HG02623 (cell line): Measurements from ENCODE around the gene PIPOX.
"Not testable (repeated sequence)": the region's sequence is repeated elsewhere in the genome, so short reads cannot be mapped to it uniquely, and the experiment has no call there.

ENCODE experiments used
- ATAC-seq: cut with Tn5 transposase; IDR thresholded peaks from one replicate; pipeline ENCODE4 v1.9.1; 2021; ENCODE audit warnings: moderate library complexity; ENCODE audit not compliant: unreplicated experiment

Gene PIPOX

DNA sequence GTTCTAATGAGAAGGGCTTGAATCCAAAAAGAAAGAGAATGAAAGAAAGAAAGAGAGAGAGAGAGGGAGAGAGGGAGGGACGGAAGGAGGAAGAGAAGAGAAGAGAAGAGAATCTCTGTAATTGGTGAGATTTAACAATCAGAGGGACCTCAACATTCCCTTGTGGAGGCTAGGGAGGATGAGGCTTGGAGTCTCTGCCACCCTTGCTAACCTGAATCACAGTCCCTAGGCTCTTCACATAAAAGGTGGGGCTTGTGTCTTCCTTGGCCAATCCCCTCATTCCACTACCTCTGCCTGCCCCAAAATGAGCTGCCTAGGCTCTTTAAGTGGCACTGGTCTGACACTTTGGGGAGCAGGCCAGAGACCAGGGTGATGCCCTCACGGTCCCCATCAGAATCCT, 30.1 kb downstream of the PIPOX start:
- ATAC-seq, result no peak

DNA sequence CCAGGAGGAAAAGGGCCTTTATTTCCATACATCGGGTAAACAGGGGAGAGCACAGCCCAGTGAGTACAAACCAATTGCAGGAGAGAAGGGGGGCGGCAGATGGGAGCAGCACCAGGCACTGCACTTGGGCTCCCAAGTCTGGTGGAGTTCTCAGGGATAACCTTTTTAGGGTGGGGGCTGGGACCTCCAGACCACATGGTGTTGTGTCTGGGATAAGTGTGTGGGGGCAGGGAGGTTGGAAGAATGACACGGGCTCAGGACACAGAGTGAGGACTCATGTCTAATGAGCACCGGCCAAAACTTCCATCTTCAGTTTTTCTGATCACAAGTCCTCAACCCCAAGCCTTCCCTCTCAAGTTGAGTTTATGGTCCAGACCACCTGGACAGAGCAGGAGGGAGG, 30.6 kb downstream of the PIPOX start:
- no peak for ATAC-seq

DNA sequence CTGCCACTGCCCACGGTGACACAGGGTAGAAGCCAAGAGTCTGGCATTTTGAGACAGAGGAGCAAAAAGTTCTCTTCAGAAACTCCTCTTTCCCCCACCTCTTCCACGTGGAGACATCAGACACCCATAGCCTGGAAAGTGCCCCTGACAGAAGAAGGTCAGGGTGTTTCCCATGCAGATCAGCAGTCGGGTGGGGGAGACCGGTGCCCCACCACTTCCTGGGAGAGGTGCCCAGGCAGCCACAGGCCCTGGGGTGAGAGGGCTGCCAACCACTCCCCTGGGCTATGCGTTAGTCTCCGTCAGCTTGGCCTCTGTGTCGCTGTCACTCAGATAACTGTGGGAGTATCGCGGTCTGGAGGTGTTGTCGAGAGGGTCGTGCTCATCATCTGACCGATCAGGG, 31.5 kb downstream of the PIPOX start:
- ATAC-seq, result no peak

DNA sequence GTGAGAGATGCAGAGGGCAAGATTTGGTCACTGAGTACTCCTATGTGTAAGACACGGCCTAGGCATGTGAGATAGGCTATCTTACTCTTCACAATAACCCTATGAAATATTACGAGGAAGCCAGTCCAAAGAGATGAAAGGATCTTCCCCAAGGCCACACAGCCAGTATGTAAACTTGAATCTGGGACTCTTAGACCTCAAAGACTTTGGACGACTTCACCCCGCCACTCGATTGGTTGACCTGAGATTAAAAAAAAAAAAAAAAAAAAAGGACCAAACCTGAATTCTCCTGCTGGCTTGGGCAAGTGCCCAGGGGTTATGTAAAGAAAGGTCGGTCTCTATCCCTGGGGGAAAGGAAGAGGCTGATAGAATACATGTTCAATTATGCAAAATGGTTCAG, 33.1 kb downstream of the PIPOX start:
- no peak for ATAC-seq

DNA sequence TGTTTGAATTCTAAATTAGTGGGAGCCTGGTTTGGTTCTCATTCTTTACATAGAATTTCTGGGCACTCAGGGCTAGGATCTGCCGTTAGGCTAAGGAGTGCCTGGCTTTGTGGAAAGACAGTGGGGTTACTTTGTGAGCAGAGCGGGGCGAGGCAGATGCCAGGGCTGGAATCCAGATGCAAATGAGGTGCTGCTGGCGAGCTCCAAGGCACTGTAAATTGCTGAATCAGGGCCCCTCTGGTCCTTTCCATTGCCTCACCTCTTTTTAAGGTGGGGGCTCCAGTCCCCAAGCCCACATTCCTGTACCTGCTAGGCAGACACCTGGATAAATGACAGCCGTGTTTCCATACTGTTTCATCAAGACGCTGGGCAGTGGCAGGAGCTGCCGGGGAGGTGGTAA, 33.8 kb downstream of the PIPOX start:
- no peak for ATAC-seq

DNA sequence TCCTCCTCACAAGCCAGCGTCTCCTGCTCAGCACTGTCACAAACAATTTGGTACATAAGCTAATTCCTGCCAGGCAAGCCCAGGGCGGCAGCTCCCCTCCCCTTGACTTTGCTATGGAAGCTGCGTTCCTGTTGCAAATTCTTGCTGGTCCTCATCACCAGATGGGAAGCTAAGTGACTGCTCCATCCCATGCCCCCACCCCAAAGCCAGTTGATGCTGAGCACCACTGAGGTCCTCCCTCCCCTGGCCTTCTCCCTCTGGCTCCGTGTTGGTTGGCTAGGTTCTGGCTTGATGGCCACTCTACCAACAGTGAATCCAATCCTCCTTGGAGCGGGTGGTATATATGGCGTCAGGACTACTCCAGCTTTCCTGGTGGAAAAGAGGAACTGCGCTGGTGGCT, 34.4 kb downstream of the PIPOX start:
- ATAC-seq, result no peak

DNA sequence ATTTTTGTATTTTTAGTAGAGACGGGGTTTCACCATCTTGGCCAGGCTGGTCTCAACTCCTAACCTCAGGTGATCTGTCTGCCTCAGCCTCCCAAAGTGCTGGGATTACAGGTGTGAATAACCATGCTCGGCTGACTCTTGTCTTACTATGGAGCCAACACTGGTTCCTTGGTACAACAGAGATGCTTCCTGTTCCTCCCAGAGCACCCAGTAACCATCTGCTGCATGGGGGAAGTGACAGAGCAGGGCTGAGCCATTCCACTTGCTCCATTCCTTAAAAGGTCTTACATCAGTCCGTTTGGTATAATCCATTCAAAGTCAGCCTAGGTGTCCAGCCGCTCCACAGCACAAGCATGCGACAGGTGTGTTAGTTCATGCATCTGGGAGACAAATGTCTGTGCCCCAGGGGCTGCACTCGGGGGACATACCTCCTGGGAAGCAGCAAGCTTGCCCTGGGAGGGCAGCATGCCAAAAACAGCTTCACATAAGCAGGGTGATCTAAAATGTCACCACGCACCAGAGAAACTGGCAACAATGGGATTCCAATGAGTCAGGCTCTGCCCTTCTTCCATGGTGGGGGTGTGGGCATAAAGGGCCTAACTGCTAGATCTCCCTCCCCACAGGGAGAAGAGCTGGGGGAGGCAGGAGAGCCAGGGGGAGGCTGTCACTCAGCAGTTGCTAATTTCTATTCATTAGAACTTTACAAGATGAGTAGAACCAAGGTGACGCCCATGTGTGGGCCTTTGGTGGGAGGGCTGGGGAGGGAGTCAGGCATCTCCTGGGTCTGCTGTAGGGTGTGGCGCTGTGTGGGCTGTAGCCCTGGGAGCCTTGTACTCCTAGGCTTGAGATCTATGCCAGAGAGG, 35.5 kb downstream of the PIPOX start:
- ATAC-seq, result no peak

DNA sequence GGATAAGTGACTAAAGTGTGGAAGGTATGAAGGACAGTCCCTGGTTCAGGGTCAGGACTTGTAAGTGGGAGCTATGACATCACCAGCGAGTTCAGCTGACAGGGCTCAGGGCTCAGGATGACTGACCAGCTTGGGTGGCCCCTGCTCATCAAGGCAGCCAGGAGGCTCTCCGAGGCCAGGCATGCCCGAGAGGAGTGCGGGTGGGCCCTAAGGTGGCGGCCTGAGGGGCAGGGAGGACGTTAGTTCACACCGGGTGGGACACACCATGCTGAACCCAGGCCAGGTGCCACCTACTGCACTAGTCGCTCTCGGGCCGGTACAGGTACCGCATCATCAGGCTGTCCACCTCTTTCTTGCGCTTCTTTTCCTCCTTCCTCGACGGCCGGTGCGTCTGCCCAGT, 36.5 kb downstream of the PIPOX start:
- ATAC-seq, result no peak

DNA sequence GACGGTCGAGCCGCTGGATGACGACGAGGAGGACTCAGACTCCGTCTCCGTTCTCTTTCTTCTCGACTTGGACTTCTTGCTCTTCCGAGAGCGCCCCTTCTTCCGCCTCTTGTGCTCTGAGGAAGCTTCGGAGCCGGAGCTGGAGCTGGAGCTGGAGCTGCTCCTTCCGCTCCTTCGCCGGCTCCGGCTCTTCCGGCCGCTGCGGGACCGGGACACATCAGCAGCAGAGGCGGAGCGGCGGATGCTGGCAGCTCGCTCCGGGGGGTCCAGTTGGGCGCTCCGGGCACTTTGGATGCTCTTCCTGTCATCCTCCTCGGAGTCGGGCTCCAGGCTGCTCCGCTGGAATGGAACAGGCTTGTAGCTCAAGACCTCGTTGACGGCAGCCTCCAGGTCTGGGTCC, 36.9 kb downstream of the PIPOX start:
- no peak for ATAC-seq

DNA sequence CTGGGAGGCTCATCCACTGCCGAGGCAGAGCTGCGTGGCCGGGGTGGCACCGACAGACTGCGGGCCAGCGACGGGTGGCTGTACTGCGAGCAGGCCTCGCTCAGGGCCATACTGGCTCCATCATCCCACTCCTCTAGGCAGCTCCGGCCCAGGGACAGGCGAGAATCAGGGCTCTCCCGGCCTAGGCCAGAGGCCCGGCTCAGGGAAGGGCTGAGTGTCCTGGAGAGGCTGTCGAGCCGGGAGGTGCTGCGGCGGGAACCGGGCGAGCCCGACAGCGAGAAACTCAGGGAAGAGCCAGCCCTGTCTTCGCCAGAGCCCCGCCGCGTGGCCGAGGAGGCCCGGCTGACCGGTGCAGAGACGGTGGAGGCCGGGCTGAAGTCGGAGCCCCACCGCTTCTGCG, 37.4 kb downstream of the PIPOX start:
- no peak for ATAC-seq

DNA sequence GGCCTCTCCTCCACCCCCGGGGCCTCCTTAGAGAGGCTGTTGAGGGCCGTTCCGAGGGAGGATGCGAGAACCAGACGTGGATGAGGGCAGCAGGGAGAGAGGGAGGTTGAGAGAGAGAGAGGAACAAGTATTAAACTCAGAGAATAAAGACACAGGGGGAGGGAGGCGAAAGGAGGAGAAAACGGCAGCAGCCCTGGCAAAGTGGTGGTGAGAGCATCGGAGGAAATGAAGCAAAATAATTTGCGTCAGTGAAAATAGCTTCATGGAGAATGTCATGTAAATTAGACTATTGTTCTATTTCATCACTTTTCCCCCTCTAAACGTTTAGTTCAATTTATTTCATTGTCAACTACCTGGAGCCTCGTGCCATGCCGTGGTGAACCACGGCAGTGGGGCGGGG, 38.0 kb downstream of the PIPOX start:
- ATAC-seq, result no peak

DNA sequence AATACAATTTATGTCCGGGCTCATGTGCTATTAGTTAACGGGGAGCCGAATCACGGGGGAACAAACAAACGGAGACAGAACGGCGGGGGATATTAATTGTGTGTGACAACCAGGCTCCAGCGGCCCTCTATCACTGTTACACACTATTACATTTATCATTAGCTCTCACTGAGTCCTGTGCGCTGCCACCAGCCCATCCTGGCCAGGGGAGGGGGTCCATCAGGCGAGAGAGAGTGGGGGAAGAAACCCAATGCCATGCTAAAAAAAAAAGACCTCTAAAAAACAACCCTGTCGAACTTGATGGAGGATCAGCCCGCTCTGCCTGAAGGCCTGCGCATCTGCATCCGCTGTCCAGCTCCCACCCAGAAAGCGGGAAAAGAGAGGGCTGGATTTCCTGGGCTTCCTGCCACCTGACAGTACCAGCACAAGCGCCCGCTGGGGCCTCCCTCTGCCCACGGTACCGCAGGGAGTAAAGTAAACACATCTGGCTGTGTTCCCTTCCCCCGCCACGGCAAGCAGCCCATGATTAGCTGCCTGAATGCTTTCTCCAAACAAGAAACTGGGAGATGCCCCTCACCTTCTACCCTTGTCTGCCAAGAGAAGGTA, 41.7 kb downstream of the PIPOX start:
- ATAC-seq, result no peak

DNA sequence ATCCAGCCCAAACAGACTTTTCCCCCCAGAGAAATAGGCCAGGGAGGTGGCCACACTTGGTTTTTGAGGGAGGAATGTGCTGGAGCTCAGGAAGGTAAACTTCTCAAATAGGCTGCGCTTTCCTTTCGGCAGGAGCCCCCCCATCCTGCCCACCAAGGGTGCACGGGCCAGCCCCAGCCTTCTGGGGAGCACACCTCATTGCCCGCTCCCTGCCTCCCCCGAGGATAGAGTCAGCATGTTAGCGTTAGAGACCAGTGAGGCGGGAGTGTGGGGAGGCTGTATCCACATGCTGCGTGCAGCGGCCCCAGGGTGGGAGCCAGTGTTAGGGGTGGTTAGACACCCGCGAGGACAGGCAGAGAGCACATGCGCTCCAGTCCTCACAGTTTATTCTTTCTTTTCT, 42.3 kb downstream of the PIPOX start:
- ATAC-seq, result no peak

DNA sequence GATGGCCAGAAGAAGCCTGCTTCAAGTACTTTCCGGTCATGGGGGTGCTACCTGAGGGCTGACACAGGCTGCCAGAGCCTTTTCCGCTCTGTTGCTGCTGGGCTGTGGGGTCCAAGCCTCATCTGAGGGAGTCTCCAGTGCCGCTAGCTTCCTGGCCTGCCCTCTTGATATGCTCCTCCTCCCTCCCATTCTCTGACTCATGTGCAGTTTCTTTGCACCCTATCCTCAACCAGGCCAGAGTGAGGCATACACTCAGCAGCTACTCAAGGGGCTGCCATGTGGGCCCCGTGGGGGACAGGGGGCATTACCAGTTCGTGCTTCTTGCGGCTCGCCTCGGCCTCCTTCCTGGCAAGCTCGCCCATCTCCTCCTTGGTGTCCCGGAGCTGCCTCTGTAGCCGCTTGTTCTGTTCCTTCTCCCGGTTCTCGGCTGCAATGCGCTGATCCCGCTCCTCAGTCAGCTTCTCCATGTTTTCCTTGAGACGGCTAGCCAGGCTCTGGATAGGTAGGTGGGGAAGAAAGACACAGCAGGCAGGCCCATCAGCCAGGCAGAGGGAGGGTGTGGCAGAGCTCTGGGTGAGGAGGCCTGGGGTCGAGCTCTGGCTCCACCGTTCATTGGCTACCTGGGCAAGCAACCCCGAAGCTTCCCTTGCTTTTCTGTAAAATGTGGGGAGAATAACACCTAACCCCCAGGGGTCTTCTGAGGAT, 43.8 kb downstream of the PIPOX start:
- ATAC-seq, result no peak

DNA sequence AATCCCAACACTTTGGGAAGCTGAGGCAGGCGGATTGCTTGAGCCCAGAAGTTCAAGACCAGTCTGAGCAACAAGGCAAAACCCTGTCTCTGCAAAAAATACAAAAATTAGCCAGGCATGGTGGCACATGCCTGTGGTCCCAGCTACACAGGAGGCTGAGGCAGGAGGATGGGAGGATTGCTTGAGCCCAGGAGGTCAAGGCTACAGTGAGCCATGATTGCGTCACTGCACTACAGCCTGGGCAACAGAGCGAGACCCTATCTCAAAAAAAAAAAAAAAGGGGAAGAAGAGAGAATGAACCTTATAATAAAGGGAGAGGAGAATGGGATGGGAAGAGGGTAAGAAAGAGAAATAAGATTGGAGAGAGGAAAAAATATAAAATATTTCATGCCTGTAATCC, 45.8 kb downstream of the PIPOX start:
- ATAC-seq, result not testable (repeated sequence)

DNA sequence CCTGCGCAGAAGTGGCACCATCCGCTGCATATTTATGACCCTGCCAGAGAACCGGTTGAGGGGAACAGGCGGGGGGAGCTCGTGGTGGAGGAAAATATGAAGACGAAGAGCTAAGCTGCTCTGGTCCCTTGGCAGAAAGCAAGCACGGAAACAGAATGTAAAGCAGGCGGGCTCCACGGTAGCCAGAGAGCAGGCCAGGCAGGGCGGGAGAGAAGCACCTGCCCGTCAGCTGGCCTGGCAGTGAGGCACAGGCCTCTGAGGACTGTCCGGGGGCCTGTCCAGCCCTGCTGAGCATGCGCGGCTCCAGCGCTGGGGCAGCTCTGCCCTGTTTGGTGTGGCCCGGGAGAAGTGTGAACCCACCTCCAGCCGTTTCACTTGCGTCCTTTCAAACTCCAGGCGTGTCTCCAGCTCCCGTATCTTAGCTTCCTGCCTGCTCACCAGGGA, 46.7 kb downstream of the PIPOX start:
- ATAC-seq, result no peak

DNA sequence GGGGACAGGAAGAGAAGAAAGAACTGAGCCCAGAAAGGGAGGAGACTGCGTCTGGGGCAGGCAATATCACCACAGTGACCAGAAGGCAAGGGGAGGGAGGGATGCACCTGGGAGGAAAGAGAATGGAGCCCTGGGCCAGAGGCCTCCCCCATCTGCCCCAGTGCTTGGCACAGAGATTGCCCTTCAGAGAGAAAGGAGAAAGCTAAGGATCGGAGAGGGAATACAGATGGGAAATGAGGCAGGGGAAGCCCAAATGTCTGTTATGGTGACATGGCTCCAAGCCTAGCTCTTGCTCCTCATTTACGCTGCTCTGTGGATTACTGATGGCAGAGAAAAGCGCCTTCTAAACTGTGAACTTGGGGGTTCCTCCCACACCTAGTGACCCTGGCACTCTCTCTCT, 47.2 kb downstream of the PIPOX start:
- ATAC-seq, result no peak

DNA sequence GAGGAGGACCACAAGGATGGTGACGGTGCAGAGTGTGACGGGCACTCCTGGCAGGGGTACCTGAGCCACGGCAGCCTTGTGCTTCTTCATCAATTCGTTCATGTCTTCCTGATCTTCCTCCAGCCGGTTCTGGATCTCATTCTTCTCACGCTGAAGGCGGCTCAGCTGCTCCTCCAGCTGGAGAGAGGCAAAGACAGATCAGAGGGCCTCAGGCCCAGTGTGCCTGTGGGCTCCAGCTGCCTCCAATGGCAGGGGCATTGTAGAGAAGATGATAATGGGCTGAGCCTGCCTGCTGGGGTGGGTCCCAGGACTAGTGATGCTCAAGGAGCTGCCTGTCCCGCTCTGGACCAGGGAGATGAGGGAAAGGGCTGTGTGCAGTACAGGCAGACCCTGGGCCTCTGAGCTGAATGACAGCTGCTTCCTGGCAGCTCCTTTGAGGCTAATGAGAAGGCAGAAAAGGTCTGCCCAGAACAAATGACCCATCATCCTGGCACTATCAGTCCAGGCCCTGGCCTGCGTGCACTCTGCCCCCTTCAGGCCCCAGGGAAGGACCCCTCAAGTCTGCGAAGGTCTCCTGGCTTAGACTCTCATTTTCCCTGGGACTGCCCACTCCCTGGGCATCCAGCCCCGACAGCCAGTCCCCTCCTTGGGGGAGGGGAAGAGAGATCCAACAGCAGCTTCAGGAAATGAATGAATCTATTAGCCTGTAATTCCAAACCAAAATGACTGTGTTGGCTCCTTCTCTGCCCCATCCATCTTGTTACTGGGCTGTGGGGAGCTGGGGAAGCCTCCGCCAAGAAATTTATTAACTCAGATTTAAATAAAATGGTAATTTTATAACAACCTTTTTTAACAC, 48.0 kb downstream of the PIPOX start:
- no peak for ATAC-seq

DNA sequence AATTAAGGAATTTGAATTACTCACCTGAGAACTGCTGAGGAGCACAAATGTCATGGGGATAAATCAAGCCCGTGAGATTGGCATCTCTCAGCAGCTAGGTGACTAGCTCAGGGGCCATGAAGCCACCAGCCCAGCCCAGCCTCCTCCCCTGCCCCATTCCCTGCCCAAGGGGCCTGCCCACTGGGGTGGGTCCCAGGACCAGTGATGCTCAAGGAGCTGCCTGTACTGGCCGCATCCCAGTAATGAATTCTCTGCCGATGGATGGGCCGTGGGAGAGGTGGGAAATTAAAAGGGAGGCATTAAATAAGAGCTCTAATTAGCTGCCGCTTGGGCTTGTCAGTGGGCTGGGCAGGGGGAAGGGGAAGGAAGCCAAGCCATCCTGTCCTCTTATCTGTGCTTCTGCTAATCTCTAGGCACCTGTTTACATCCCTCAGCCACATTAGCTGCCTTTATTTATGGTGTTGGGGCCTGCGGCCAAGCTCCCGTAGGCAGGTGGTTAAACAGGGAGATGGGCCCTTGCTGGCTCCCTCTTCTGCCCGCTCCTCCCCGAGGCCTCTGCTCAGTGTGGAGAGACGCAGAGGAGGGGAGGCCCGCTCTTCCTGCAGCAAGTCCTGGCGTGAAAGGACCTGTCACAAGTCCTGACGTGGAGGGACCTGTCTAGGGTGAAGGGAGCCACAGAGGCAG, 48.8 kb downstream of the PIPOX start:
- ATAC-seq, result no peak

DNA sequence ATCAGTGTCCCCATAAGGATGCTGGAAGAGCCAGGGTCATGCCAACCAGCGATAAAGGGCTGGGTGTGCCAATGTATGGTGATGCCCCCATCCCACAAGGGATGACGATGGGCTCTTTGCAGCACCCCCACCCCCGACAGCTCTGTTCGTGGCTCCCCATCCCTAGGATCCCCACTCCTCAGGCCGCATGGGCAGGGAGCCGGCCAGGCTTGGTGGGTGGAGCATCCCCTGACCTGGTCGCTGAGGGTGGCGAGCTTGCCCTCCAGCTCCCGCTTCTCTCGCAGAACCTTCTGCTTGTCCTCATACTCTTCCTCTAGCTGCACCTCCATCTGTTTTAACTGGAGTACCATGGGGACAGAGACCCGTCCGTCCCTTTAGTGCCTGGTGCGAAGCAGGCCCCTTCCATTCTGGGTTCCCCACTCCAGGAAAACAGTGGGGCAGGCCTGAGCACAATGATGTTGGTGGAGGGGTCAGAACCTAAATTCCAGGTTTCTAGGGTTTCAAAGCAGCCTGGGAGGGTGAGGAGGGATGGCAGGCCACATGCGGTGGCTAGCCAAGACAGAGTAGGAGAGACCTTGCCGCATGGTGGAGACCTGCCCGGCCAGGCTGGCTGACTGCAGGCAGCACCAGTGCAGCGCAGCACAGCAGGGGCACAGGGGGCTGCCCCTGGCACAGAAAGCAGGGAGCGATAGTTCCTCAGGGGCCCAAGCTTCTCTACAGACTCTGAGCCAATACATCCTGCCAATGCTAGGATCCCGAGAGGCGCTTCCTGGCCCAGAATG, 50.3 kb downstream of the PIPOX start:
- no peak for ATAC-seq
